NB4 (cell line): Measurements from ENCODE around the gene C3.
"Not testable (repeated sequence)": the region's sequence is repeated elsewhere in the genome, so short reads cannot be mapped to it uniquely, and the experiment has no call there.

Experiments
- MAX ChIP-seq: IDR thresholded peaks from 2 replicates; pipeline ENCODE4 v1.6.1; 2011; ENCODE audit warnings: low read depth, low read length
- TF ChIP-seq, protein P1 (sequence below): IDR thresholded peaks from one replicate; pipeline ENCODE4 v1.5.1; 2012; ENCODE audit warnings: low read depth, low read length

DNA sequence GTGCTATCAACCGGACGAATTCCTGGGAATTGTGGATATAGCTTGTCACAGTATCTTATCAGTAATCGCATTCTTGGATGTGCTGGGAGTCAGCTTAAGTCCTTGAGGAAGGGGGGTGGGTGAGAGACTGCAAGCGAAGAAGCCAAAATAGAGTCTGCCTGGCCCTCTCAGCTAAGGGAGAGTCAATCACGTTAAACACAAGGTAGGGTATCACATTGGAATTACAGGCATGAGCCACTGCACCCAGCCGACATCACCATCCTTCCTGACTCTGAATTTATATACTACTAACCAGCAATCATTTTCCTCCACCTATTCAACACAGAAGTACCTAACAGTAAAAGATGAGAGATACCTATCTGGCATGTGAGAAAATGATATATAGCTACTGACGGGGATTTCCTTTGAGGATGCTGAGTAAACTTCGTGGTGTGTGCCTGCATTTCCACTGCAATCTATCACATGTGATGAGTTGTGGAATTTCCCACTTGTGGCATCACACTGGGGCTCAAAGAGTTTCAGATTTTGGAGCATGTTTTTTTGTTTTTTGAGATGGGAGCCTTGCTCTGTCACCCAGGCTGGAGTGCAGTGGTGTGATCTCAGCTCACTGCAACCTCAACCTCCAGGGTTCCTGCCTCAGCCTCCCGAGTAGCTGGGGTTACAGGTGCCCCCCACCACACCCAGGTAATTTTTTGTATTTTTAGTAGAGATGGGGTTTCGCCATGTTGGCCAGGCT is 58.8 kb downstream of the C3 start:
- not testable (repeated sequence) for TF ChIP-seq MAX
- TF ChIP-seq, protein P1, sequence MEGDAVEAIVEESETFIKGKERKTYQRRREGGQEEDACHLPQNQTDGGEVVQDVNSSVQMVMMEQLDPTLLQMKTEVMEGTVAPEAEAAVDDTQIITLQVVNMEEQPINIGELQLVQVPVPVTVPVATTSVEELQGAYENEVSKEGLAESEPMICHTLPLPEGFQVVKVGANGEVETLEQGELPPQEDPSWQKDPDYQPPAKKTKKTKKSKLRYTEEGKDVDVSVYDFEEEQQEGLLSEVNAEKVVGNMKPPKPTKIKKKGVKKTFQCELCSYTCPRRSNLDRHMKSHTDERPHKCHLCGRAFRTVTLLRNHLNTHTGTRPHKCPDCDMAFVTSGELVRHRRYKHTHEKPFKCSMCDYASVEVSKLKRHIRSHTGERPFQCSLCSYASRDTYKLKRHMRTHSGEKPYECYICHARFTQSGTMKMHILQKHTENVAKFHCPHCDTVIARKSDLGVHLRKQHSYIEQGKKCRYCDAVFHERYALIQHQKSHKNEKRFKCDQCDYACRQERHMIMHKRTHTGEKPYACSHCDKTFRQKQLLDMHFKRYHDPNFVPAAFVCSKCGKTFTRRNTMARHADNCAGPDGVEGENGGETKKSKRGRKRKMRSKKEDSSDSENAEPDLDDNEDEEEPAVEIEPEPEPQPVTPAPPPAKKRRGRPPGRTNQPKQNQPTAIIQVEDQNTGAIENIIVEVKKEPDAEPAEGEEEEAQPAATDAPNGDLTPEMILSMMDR, result not testable (repeated sequence)
